Stimulated activated naive CD8-positive, alpha-beta T cell treated with anti-CD3 and anti-CD28 coated beads, Interleukin-15, Interleukin-2, amounts not matched to agents 100 U/mL and 50 U/mL, for 24 hours (primary cell): ENCODE results near the gene FXR2.
A peak's percentile ranks its signal among the peaks of the same experiment; 100 is the strongest.

Source experiments
- ATAC-seq: fragments of 150-1000 bp; cut with Tn5 transposase; one replicate; pipeline ENCODE4 v1.10.0; 2021
- DNase-seq: peaks from one replicate; pipeline ENCODE4 v3.0.0; 2021

FXR2 gene

DNA sequence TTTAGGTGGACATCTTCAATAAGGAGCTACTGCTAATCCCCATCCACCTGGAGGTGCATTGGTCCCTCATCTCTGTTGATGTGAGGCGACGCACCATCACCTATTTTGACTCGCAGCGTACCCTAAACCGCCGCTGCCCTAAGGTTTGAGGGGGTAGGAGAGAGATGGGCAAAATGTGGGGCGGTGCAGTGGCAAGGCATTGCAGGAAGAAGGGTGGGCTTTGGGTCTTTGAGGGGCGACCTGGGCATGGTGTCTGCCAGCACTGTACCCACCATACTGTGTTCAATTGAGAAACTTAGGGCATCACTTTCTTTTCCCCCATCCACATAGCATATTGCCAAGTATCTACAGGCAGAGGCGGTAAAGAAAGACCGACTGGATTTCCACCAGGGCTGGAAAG, 44.3 kb downstream of the FXR2 start:
- DNase-seq (no peak), ATAC-seq (no peak)

DNA sequence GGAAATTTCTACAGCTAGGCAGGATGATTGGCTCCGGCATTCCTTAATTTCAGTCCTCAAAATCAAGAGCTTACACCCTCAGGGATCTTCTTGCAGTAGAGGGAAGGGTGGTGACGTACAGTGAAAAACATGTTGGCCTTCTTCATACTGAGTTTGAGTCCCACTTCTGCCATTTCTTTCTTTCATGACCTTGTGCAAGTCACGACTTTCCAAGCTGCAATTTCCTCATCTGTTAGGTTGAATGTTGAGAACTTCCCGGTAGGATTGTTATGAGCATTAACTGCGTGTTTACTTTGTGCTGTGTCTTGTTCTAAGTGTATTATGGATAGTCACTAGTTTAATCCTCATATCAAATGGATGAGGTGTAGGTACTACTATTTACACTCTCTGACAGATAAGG, 45.1 kb downstream of the FXR2 start:
- DNase-seq (no peak), ATAC-seq (no peak)

DNA sequence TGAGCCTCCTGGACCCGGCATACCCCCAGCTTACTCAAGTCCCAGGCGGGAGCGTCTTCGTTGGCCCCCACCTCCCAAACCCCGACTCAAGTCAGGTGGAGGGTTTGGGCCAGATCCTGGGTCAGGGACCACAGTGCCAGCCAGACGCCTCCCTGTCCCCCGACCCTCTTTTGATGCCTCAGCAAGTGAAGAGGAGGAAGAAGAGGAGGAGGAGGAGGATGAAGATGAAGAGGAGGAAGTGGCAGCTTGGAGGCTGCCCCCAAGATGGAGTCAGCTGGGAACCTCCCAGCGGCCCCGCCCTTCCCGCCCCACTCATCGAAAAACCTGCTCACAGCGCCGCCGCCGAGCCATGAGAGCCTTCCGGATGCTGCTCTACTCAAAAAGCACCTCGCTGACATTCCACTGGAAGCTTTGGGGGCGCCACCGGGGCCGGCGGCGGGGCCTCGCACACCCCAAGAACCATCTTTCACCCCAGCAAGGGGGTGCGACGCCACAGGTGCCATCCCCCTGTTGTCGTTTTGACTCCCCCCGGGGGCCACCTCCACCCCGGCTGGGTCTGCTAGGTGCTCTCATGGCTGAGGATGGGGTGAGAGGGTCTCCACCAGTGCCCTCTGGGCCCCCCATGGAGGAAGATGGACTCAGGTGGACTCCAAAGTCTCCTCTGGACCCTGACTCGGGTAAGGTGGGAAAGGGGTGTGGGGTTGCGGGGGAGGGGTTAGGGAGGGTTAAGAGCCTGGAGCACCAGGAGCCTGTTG, 51.4 kb downstream of the FXR2 start:
- DNase-seq (no peak), ATAC-seq (no peak)

DNA sequence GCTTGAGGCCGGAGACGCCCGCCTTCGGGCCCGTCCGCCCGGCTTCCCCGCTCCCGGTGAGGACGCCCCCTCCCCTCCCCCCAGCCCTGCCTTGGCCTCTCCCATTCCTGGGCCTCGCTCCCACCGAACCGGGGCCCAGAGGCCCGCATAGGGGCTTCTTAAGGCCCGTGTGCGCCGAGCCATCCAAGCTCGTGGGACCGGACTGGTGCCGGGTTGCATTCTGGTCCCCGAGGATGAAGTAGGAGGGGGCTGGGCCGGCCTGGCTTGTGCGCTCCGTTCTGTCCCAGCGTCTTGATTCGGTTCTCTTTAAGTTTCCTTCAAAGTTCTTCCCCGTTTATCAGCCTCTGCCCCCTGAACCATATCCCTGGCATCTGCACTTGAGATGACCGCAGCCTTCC, 52.5 kb downstream of the FXR2 start:
- DNase-seq (no peak), ATAC-seq (no peak)

DNA sequence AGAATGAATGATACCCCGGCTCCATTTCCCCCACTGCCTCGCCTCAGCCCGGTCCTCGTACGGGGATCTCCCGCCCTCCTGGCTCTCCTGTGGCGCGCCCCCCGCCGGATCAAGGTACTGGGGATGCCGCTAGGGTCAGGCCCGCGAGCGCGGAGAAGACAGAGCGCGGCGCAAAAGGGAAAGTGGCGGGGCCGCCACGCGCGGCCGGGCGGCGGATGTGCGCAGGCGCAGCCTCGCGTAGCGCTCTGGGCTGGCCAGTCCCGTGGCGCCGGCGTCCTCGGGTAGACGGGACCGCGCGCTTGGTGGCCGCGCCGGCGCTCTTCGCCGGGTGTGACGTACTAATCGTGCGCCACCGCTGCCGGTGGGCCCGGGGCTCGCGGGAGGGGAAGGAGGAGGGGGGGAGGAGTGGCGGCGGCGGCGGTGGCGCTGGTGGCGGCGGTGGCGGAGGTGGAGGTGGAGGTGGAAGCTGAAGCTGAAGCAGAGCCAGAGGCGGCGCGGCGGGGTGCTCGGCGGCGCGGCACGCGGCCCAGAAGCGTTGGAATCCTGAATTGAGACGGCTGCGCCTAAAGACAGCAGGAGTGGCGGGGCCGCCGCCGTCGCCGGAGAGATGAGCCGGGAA, 53.0 kb downstream of the FXR2 start, which contains the start of gene SENP3:
Gene SENP3, plus strand, starts transcription at position 331 of the 619 bp plus-strand sequence. CDS start 1,158 bp downstream, outside the sequence.
- peak; percentile 82 for ATAC-seq
- peak; percentile 95 for DNase-seq

GRCh38 chr17:7561028-7561575, 53.6 kb downstream of the FXR2 start:
- ATAC-seq (peak; percentile 73), DNase-seq (peak; percentile 90)

GRCh38 chr17:7560172-7561027, 54.3 kb downstream of the FXR2 start:
- DNase-seq (peak; percentile 78), ATAC-seq (peak; percentile 38)

GRCh38 chr17:7559320-7560171, 55.2 kb downstream of the FXR2 start:
- DNase-seq = no peak
- no peak for ATAC-seq

GRCh38 chr17:7558544-7559319, 56.0 kb downstream of the FXR2 start, which contains the start of gene TNFSF13:
TSS of gene TNFSF13 (plus strand) at chr17:7558750. CDS start at chr17:7559040, 290 bp downstream.
- no peak for DNase-seq

DNA sequence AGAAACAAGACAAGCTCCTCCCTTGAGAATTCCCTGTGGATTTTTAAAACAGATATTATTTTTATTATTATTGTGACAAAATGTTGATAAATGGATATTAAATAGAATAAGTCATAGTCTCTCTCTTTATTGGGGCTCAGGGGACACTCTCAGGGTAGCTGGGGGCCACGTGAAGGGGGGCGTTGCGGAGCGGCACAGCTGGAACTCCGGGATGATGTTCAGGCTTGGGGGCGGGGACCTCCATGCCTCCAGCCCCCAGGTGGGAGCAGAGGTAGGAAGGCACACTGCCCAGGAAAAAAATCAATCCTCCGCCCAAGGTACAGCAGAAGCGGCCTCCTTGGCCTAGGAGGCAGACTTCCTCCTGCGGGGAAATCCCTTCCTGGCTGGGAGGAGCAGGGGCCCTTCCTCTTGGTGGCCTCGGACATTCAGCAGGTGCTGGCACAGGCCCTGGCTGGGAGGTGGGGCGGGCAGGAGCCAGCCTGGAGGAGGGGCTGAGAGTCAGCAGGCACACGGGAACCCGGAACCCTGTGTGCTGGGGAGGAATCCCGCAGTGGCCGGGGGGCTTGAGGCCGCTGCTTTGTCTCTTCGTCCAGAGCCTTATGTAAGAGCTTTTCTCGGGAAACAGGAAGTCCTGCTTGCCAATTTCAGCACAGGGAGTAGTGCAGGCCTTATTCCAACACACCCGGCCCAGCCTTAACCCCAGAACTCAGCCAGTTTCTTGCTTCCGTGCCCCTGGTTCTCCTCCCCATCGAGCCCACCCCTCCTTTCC, 56.7 kb downstream of the FXR2 start:
- peak; percentile 59 for DNase-seq
- ATAC-seq = peak; percentile 11

More at GRCh38 chr17:7558544-7559319, 56.0 kb downstream of the FXR2 start, which contains the start of gene TNFSF13:
- no peak for ATAC-seq

DNA sequence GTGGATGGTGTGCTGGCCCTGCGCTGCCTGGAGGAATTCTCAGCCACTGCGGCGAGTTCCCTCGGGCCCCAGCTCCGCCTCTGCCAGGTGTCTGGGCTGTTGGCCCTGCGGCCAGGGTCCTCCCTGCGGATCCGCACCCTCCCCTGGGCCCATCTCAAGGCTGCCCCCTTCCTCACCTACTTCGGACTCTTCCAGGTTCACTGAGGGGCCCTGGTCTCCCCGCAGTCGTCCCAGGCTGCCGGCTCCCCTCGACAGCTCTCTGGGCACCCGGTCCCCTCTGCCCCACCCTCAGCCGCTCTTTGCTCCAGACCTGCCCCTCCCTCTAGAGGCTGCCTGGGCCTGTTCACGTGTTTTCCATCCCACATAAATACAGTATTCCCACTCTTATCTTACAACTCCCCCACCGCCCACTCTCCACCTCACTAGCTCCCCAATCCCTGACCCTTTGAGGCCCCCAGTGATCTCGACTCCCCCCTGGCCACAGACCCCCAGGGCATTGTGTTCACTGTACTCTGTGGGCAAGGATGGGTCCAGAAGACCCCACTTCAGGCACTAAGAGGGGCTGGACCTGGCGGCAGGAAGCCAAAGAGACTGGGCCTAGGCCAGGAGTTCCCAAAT, 57.4 kb downstream of the FXR2 start:
- ATAC-seq (no peak), DNase-seq (no peak)

- ATAC-seq (no peak), DNase-seq (no peak)
These were observed 58.1 kb downstream of the FXR2 start for GRCh38 chr17:7556627-7557026.

- no peak for DNase-seq
- no peak for ATAC-seq
These were observed 59.3 kb downstream of the FXR2 start for GRCh38 chr17:7555320-7555948.

GRCh38 chr17:7553356-7553755, 61.3 kb downstream of the FXR2 start:
- DNase-seq (no peak), ATAC-seq (no peak)

DNA sequence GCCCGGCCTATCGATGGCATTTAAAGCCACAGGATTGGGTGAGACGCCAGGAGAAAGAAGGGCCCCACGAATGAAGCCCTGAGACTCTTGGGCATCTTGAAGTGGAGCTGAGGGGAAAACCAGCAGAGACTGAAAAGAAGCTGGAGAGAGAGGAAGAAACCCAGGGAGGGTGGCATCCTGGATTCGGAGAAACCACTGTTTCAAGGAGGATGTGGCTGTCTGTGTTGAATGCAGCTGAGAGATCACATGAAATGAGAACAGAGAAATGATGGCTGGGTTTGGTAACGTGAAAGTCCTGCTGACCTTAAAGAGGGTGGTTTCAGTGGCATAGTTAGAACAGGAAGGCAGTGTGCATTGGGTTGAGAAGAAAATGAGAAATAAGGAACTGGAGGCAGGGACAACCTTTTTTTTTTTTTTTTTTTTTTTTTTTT, 62.1 kb downstream of the FXR2 start:
- ATAC-seq (peak; percentile 71), DNase-seq (no peak)

DNA sequence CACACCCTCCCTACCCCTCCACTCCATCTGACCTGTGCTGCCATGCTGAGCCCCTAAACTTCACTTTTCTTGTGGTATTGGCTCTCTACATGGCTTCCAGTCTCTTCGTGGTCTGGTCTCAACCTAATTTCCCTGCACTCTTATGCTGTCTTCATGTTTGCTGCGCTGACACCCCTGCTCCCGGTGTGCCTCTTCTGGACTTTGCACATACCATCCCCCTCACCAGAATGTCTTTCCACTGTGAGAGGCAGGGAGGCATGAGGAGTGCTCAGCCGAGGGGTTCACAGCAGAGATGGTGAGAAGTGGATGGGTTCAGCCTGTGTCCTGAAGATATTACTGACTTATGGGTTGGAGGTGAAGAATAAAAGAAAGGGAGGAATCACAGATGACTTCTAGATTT, 63.3 kb downstream of the FXR2 start:
- no peak for ATAC-seq
- DNase-seq = no peak

DNA sequence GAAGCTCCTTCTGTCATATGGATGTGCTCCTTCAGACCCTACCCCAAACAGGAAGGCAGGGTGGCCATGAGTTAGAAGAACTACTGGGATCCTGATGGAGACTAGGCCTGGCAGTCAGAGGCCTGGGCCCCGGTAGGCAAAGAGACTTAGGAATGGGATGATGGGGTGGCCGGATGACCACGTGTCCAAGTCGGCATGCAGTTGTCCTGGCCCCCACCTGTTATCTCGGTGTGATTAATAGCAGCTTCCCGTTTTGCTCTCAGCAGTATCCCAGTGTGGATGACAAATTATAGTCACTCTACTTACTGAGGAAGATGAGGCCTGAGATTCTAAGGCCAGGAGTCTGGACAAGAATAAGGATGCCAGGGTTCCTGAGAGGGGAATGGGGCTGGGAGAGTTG, 64.4 kb downstream of the FXR2 start:
- ATAC-seq (no peak), DNase-seq (no peak)

DNA sequence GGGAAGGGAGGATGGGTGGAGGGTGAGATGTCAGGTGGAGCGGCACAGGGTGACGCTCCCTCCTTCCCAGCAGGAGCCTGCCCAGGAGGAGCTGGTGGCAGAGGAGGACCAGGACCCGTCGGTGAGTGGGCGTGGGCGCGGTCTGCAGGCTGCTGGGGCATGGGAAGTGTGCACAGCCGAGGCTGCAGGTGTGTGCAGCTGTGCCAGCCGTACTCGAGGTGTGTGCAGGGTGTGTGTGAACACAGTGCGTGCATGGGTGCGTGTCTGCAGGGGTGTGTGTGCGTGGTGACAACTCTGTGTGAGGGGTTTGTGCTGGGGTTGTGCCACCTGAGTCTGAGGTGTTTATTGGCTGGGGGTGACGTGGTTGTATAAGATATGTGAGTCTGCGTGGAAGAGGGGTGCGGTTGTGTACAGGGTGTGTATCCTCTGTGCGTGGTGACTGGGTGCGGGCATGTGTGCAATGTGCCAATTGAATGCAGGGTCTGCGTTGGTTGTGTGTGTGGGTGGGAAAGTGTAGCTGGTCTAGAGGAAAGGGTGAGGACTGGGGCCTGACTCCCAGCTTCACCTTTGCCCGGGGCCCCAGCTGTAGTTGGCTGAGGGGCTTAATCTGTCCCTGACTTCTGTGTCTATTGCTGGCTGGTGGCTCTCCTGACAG, 65.2 kb downstream of the FXR2 start:
- peak; percentile 38 for ATAC-seq
- peak; percentile 51 for DNase-seq
